Measurements from ENCODE around the gene RFT1. TPM values are rescaled to one million over a fixed set of nuclear protein-coding genes. Genes with fewer than 3 reads are reported as not detected.

Gene RFT1
- total RNA-seq, 4 donors from 2014 or later = 8.6 to 16.1 (median 15.5) TPM

- intact Hi-C loops (cut with DNase I; ENCODE audit: low total_unique reads) = no loop called here
- no peak for DNase-seq (ENCODE audit: low spot score in 2 of 2)
- H3K4me3 ChIP-seq (ENCODE audit: low read depth, poor library complexity, severe bottlenecking) = no peak overlapping the region
- WGBS, 2 donors = 4 to 15% methylated on average over 18 to 34 of the region's 36 CpGs
- TF ChIP-seq POLR2A (IDR thresholded peaks at IDR 0.05) (no peak), CTCF (IDR thresholded peaks at IDR 0.05) (no peak)
Observed at GRCh38 chr3:53156368-53156834, 26.2 kb upstream of the RFT1 start.

DNA sequence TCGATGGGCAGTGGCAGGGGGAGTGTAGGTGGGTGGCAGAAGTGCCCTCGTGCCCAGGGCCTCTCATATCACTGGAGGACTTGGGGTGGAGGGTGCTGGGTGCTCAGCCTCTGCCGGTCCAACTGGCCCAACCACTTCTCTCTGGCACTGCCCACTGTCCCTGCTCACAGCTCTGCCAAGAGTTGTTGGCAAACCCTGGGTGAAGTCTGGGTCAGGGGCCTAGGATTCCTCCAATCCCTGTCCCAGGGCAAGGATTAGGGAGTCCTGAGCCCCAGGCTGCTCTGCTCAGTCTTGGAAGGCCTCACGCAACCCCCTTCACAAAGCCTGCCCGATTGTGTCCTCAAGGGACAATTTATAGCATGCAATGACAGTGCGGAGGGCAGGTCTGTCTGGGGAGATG is 25.5 kb upstream of the RFT1 start:
- H3K4me3 ChIP-seq (ENCODE audit: low read depth, poor library complexity, severe bottlenecking) = no peak overlapping the region
- WGBS, 2 donors = 38 to 61% methylated on average over 6 of the region's 6 CpGs
- no peak for DNase-seq (ENCODE audit: low spot score in 2 of 2)
- no peak for TF ChIP-seq POLR2A (IDR thresholded peaks at IDR 0.05)
- TF ChIP-seq CTCF (IDR thresholded peaks at IDR 0.05) = no peak
- intact Hi-C loops (cut with DNase I; ENCODE audit: low total_unique reads) = no loop called here

- DNase-seq (ENCODE audit: low spot score in 2 of 2) = no peak
- intact Hi-C loops (cut with DNase I; ENCODE audit: low total_unique reads) = no loop called here
- H3K4me3 ChIP-seq (ENCODE audit: low read depth, poor library complexity, severe bottlenecking) = no peak overlapping the region
- WGBS, 2 donors = 57 to 81% methylated on average over 3 to 4 of the region's 4 CpGs
- TF ChIP-seq POLR2A (IDR thresholded peaks at IDR 0.05) = no peak
- TF ChIP-seq CTCF (IDR thresholded peaks at IDR 0.05) = no peak
Observed at GRCh38 chr3:53154881-53155285, 24.6 kb upstream of the RFT1 start.

DNA sequence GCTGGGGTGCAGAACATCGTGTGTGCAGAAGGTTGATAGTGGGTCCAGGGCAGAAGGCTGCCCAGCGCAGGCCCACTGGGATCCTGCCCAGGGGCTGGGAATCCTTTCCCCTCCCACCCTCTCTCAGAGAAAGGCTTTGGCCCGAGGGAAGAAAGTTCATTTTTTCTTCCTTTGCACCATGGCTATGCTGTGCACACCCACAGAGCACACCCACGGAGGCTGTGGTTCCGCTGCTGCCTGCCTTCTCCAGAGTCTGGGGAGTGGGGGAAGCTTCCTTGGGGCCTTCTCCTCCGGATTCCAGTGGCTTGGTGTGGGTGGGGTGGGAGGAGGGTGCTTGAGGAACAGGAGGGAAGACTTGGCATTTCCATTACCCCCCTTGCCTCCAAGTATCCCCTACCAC is 23.7 kb upstream of the RFT1 start:
- 56% methylated on average over 6 of the region's 6 CpGs for whole genome bisulfite sequencing, 2 donors
- no peak for DNase-seq (ENCODE audit: low spot score in 2 of 2)
- TF ChIP-seq POLR2A (IDR thresholded peaks at IDR 0.05) (no peak), CTCF (IDR thresholded peaks at IDR 0.05) (no peak)
- intact Hi-C loops (cut with DNase I; ENCODE audit: low total_unique reads) = no loop called here
- no peak overlapping the region for H3K4me3 ChIP-seq (ENCODE audit: low read depth, poor library complexity, severe bottlenecking)

- intact Hi-C loops (cut with DNase I; ENCODE audit: low total_unique reads) = no loop called here
- no peak overlapping the region for H3K4me3 ChIP-seq (ENCODE audit: low read depth, poor library complexity, severe bottlenecking)
- 81 to 86% methylated on average over 3 of the region's 3 CpGs for WGBS, 2 donors
- no peak for DNase-seq (ENCODE audit: low spot score in 2 of 2)
- TF ChIP-seq CTCF (IDR thresholded peaks at IDR 0.05) (no peak), POLR2A (IDR thresholded peaks at IDR 0.05) (no peak)
Observed at GRCh38 chr3:53153264-53153823, 23.1 kb upstream of the RFT1 start.

All from lower leg skin (tissue), 4 donors.